ENCODE measurements around the gene CELSR1.

DNA sequence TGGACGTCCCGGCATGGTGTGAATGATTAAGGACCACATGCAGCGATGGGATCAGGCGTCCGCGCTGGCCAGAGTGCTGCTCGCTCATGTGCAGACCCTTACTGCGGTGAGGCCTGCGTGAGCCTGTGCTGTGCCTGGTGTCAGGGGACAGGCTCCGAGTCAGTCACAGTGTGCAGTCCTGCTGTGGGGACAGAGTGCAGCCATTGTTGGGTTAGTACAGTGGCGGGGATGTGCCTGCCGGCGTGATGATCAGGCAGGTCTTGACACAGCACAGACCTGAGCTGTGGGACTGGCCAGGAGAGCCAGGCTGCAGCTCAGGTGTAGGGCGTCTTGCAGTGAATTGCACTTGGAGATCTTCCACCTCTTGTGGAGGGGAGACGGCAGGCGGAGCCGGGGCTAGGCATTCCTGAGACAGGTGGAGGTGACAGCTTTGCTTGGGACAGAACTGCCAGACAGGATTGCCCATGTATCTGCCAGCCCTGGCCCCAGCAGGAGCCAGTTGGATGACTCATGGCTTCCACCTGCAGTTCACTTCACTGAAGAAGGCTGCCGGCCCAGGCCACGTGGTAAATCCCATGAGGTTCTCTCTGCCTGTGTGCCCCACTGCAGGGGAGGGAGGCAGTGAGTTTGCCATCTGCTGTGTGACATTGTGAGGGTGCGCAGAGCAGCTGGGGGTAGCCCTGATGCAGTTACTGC is 184.6 kb downstream of the CELSR1 start:
- TF ChIP-seq CTCF (IDR thresholded peaks at IDR 0.05) (no peak), EZH2 (IDR thresholded peaks at IDR 0.05; ENCODE audit: borderline replicate concordance, insufficient read depth, low read depth, low read length, poor library complexity, severe bottlenecking) (no peak)
